ENCODE measurements around the gene HOXD1. TPM values are rescaled to one million over a fixed set of nuclear protein-coding genes. Genes with fewer than 3 reads are reported as not detected.

The HOXD1 gene
- total RNA-seq, 2 experiments from 2014 or later, result not detected

GRCh38 chr2:176173567-176174381, 14.7 kb upstream of the HOXD1 start:
- CTCF ChIA-PET (ENCODE audit: unreplicated experiment), result no interaction called here
- Histone ChIP-seq H3K36me3 (ENCODE audit: insufficient read depth, low read length) (no peaks in the 10 kb centered on the region), H3K27ac (ENCODE audit: low read depth, low read length, poor library complexity, severe bottlenecking) (no peak overlapping the region), H3K4me1 (ENCODE audit: insufficient read depth, low read length, poor library complexity, severe bottlenecking) (no peaks in the 10 kb centered on the region), H2AFZ (ENCODE audit: low read length) (no peak overlapping the region), H3K4me2 (ENCODE audit: low read length) (no peak overlapping the region), H4K20me1 (ENCODE audit: insufficient read depth, low read length) (no peaks in the 10 kb centered on the region), H3K9me3 (ENCODE audit: low read length) (no peaks in the 10 kb centered on the region), H3K9me2 (ENCODE audit: insufficient read depth, low read length) (no peaks in the 10 kb centered on the region), H3K4me3 (ENCODE audit: low read depth, low read length, poor library complexity, severe bottlenecking) (no peak overlapping the region), H3K79me2 (ENCODE audit: insufficient read depth, low read depth, low read length) (no peaks in the 10 kb centered on the region)
- intact Hi-C loops (cut with micrococcal nuclease; ENCODE audit: unreplicated experiment), result no loop called here
- no TSS peak for BruUV-seq (replicated peaks)
- TF ChIP-seq CTCF (conservative IDR thresholded peaks at IDR 0.05; ENCODE audit: low read length) (no peak), EZH2phosphoT487 (IDR thresholded peaks at IDR 0.05; ENCODE audit: borderline replicate concordance, low read depth, low read length) (no peak)
- POLR2A ChIA-PET, result interaction anchor here (0.6 to 0.7 kb wide), 4 partner anchors 28 to 1000 kb away, joined by 3 to 5 read pairs (median 4); no protein-coding TSS in a partner anchor
- no peak for DNase-seq (ENCODE audit: low spot score)

- Histone ChIP-seq H3K27ac (ENCODE audit: low read depth, low read length, poor library complexity, severe bottlenecking) (no peak overlapping the region), H3K9me3 (ENCODE audit: low read length) (no peaks in the 10 kb centered on the region), H2AFZ (ENCODE audit: low read length) (no peak overlapping the region), H3K4me1 (ENCODE audit: insufficient read depth, low read length, poor library complexity, severe bottlenecking) (no peaks in the 10 kb centered on the region), H4K20me1 (ENCODE audit: insufficient read depth, low read length) (no peaks in the 10 kb centered on the region), H3K9me2 (ENCODE audit: insufficient read depth, low read length) (no peaks in the 10 kb centered on the region), H3K79me2 (ENCODE audit: insufficient read depth, low read depth, low read length) (no peaks in the 10 kb centered on the region), H3K4me3 (ENCODE audit: low read depth, low read length, poor library complexity, severe bottlenecking) (no peak overlapping the region), H3K4me2 (ENCODE audit: low read length) (no peak overlapping the region), H3K36me3 (ENCODE audit: insufficient read depth, low read length) (no peaks in the 10 kb centered on the region)
- intact Hi-C loops (cut with micrococcal nuclease; ENCODE audit: unreplicated experiment), result no loop called here
- TF ChIP-seq CTCF (conservative IDR thresholded peaks at IDR 0.05; ENCODE audit: low read length) (no peak), EZH2phosphoT487 (IDR thresholded peaks at IDR 0.05; ENCODE audit: borderline replicate concordance, low read depth, low read length) (no peak)
- POLR2A ChIA-PET, result interaction anchor here (0.6 kb wide), 3 partner anchors 103 to 999 kb away, joined by 3 to 5 read pairs (median 5); no protein-coding TSS in a partner anchor
- CTCF ChIA-PET (ENCODE audit: unreplicated experiment), result no interaction called here
- no TSS peak for BruUV-seq (replicated peaks)
- DNase-seq (ENCODE audit: low spot score), result no peak
Measured at GRCh38 chr2:176174382-176174823, 14.1 kb upstream of the HOXD1 start.
